ENCODE results near the gene CNGB1. TPM values are rescaled to one million over a fixed set of nuclear protein-coding genes. Genes with fewer than 3 reads are reported as not detected.

CNGB1 gene
- total RNA-seq, 3 donors from 2014 or later, result 0.14 to 2.0 (median 0.55) TPM

DNA sequence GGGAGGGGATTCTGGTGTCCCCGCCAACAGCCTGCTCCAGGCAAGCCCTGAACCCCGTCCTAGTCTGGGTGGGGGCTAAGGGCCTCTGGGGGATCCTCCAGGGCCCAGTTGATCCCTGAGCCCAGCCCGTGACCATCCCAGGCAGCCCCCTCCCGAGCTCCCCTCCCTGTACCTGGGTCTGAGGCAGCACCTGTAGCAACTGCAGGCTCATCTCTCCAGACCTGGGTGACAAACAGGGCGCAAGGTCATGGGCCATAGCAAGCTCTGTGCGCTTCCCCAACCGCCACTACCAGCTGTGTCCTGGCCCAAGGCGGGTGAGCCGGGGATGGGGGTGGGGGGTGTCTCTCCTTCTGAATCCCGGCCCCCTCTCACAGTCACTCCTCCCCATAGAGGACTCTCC lies 10.6 kb downstream of the CNGB1 start:
- peak in 1 of 3 donors; percentile 17 for DNase-seq
- no peaks in the 10 kb centered on the region for H3K36me3 ChIP-seq (ENCODE audit: low read depth)
- no peaks in the 10 kb centered on the region for H3K4me1 ChIP-seq (ENCODE audit: low read depth)
- H3K9me3 ChIP-seq, result no peaks in the 10 kb centered on the region
- intact Hi-C loops (cut with DNase I, micrococcal nuclease), result no loop called here
- H3K4me3 ChIP-seq, result no peak overlapping the region
- no peak for ATAC-seq
- TF ChIP-seq, protein P1, sequence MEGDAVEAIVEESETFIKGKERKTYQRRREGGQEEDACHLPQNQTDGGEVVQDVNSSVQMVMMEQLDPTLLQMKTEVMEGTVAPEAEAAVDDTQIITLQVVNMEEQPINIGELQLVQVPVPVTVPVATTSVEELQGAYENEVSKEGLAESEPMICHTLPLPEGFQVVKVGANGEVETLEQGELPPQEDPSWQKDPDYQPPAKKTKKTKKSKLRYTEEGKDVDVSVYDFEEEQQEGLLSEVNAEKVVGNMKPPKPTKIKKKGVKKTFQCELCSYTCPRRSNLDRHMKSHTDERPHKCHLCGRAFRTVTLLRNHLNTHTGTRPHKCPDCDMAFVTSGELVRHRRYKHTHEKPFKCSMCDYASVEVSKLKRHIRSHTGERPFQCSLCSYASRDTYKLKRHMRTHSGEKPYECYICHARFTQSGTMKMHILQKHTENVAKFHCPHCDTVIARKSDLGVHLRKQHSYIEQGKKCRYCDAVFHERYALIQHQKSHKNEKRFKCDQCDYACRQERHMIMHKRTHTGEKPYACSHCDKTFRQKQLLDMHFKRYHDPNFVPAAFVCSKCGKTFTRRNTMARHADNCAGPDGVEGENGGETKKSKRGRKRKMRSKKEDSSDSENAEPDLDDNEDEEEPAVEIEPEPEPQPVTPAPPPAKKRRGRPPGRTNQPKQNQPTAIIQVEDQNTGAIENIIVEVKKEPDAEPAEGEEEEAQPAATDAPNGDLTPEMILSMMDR (IDR thresholded peaks at IDR 0.05), result no peak

GRCh38 chr16:57959804-57960203 lies 11.1 kb downstream of the CNGB1 start:
- H3K4me3 ChIP-seq, result no peak overlapping the region
- intact Hi-C loops (cut with DNase I, micrococcal nuclease), result no loop called here
- no peaks in the 10 kb centered on the region for H3K36me3 ChIP-seq (ENCODE audit: low read depth)
- TF ChIP-seq, protein P1 (IDR thresholded peaks at IDR 0.05), result no peak
- no peaks in the 10 kb centered on the region for H3K4me1 ChIP-seq (ENCODE audit: low read depth)
- DNase-seq, result peak in 1 of 3 donors; percentile 33
- H3K9me3 ChIP-seq, result no peaks in the 10 kb centered on the region
- no peak for ATAC-seq

DNA sequence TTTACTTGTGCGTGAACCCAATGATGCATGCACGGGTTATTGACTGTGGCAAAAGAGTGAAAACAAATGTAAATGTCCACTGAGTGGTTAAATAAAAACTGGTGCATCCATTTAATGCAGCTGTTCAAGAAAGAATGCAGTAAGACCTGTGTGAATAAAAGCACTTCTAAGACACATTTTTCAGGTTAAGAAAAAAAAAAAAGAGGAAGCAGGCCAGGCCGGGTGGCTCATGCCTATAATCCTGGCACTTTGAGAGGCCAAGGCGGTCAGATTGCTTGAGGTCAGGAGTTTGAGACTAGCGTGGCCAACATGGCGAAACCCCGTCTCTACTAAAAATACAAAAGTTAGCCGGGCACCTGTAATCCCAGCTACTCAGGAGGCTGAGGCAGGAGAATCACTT lies 11.8 kb downstream of the CNGB1 start:
- Histone ChIP-seq H3K4me3 (no peak overlapping the region), H3K4me1 (ENCODE audit: low read depth) (no peaks in the 10 kb centered on the region), H3K36me3 (ENCODE audit: low read depth) (no peaks in the 10 kb centered on the region), H3K9me3 (no peaks in the 10 kb centered on the region)
- TF ChIP-seq, protein P1 (IDR thresholded peaks at IDR 0.05), result no peak
- intact Hi-C loops (cut with DNase I, micrococcal nuclease), result no loop called here
- ATAC-seq (no peak), DNase-seq (peak in 1 of 3 donors; percentile 3)

DNA sequence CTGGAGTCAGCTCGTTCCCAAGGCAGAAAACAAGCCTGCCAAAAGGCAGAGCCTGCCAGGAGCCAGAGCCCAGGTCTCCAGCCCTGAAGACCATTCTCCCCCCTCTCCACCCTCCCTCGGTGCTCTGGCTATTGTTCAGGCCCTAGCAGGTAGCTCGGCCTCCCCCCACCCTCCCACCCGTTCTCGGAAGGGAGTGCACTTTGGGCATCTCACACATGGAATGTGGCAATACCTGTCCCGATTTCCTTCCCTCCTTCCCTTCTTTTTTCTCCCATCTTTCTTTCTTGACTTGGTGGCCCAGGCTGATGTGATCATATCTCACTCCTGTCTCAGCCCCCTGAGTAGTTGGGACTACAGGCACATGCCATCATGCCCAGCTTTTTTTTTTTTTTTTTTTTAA lies 12.4 kb downstream of the CNGB1 start:
- Histone ChIP-seq H3K4me3 (no peak overlapping the region), H3K9me3 (no peaks in the 10 kb centered on the region), H3K4me1 (ENCODE audit: low read depth) (no peaks in the 10 kb centered on the region), H3K36me3 (ENCODE audit: low read depth) (no peaks in the 10 kb centered on the region)
- ATAC-seq (no peak), DNase-seq (peak in 1 of 3 donors; percentile 20)
- TF ChIP-seq, protein P1 (IDR thresholded peaks at IDR 0.05), result no peak
- intact Hi-C loops (cut with DNase I, micrococcal nuclease), result no loop called here

- no peaks in the 10 kb centered on the region for H3K4me1 ChIP-seq (ENCODE audit: low read depth)
- no peak overlapping the region for H3K4me3 ChIP-seq
- ATAC-seq, result no peak
- intact Hi-C loops (cut with DNase I, micrococcal nuclease), result no loop called here
- TF ChIP-seq, protein P1 (IDR thresholded peaks at IDR 0.05), result no peak
- H3K9me3 ChIP-seq, result no peaks in the 10 kb centered on the region
- DNase-seq, result no peak
- H3K36me3 ChIP-seq (ENCODE audit: low read depth), result no peaks in the 10 kb centered on the region
Observed at GRCh38 chr16:57957673-57958392, 13.1 kb downstream of the CNGB1 start.

All from mucosa of descending colon (tissue), 3 donors.